IMR-90 (cell line): Measurements from ENCODE around the gene INPP5E. TPM values are rescaled to one million over a fixed set of nuclear protein-coding genes. Genes with fewer than 3 reads are reported as not detected.
A peak's percentile ranks its signal among the peaks of the same experiment; 100 is the strongest.

Experiments
- ATAC-seq: fragments of 200-7000 bp; cut with Tn5 transposase; 2 replicates; pipeline ENCODE4 v1.9.1; 2020; ENCODE audit warnings: low read depth, mild to moderate bottlenecking, moderate library complexity
- BruUV-seq: library from RNA; stranded (reverse); fragments of 400-500 nt; replicated peaks from 2 replicates; lab custom pipeline; 2021; lab: Mats Ljungman, UMichigan
- CTCF ChIA-PET: fragments of 300-600 bp; formaldehyde crosslinking; extraction: SDS; loops from one replicate; lab custom pipeline; 2021; ENCODE audit warnings: antibody characterized with exemption; lab: Yijun Ruan, JAX
- POLR2A ChIA-PET: fragments of 300-600 bp; sonication (Branson Sonifier 250); formaldehyde crosslinking; loops from one replicate; lab custom pipeline; 2022; ENCODE audit warnings: antibody characterized with exemption; ENCODE audit not compliant: unreplicated experiment; lab: Charles Lee
- DNase-seq: peaks from one replicate; pipeline ENCODE4 v3.0.0; 2013
- H2AFZ ChIP-seq: replicated peaks from 2 replicates; pipeline ENCODE3; 2013; ENCODE audit warnings: low read length, mild to moderate bottlenecking; ENCODE audit not compliant: poor library complexity
- H2AK5ac ChIP-seq: 2 replicates; pipeline ENCODE4 v1.6.1; 2013; ENCODE audit warnings: low read depth, low read length, inconsistent platforms
- H2AK9ac ChIP-seq: replicated peaks from 2 replicates; pipeline ENCODE3; 2013; ENCODE audit warnings: mild to moderate bottlenecking, low read depth, low read length, moderate library complexity; ENCODE audit not compliant: poor library complexity
- H2BK120ac ChIP-seq: 2 replicates; pipeline ENCODE4 v1.6.1; 2013; ENCODE audit warnings: low read depth, low read length, inconsistent platforms
- H2BK15ac ChIP-seq: 3 replicates; pipeline ENCODE4 v1.6.1; 2013; ENCODE audit warnings: low read depth, low read length, inconsistent platforms
- H2BK20ac ChIP-seq: 2 replicates; pipeline ENCODE4 v1.6.1; 2013; ENCODE audit warnings: low read depth, mild to moderate bottlenecking, inconsistent platforms, low read length, moderate library complexity
- H2BK5ac ChIP-seq: 2 replicates; pipeline ENCODE4 v1.6.1; 2013; ENCODE audit warnings: mild to moderate bottlenecking, low read depth, low read length, inconsistent platforms; ENCODE audit not compliant: poor library complexity, severe bottlenecking
- H3K14ac ChIP-seq: replicated peaks from 2 replicates; pipeline ENCODE4 v1.6.1; 2013; ENCODE audit warnings: low read depth, low read length, inconsistent platforms
- H3K18ac ChIP-seq: 2 replicates; pipeline ENCODE4 v1.6.1; 2013; ENCODE audit warnings: low read depth, low read length, control low read depth
- H3K23ac ChIP-seq: 2 replicates; pipeline ENCODE4 v1.6.1; 2013; ENCODE audit warnings: low read depth, low read length, inconsistent platforms
- H3K27ac ChIP-seq: 2 replicates; pipeline ENCODE4 v1.5.1; 2013; ENCODE audit warnings: mild to moderate bottlenecking, control low read depth, low read length; ENCODE audit not compliant: insufficient read depth
- H3K27me3 ChIP-seq: 2 replicates; pipeline ENCODE4 v1.6.1; 2013; ENCODE audit warnings: low read length; ENCODE audit not compliant: control insufficient read depth, insufficient read depth
- H3K36me3 ChIP-seq: 2 replicates; pipeline ENCODE4 v1.6.1; 2013; ENCODE audit warnings: low read length, mixed read lengths; ENCODE audit not compliant: control insufficient read depth, insufficient read depth
- H3K4ac ChIP-seq: 2 replicates; pipeline ENCODE4 v1.6.1; 2013; ENCODE audit warnings: low read depth, low read length, inconsistent platforms
- H3K4me1 ChIP-seq: 2 replicates; pipeline ENCODE4 v1.6.1; 2013; ENCODE audit warnings: low read length, mixed read lengths; ENCODE audit not compliant: control insufficient read depth, insufficient read depth
- H3K4me2 ChIP-seq: 2 replicates; pipeline ENCODE4 v1.6.1; 2013; ENCODE audit warnings: low read depth, mild to moderate bottlenecking, control low read depth, low read length, moderate library complexity
- H3K4me3 ChIP-seq: 2 replicates; pipeline ENCODE4 v1.5.1; 2013; ENCODE audit warnings: low read depth, mild to moderate bottlenecking, control low read depth, low read length, moderate library complexity; ENCODE audit not compliant: insufficient read depth
- H3K56ac ChIP-seq: 2 replicates; pipeline ENCODE4 v1.6.1; 2013; ENCODE audit warnings: low read length, inconsistent platforms; ENCODE audit not compliant: insufficient read depth; ENCODE audit errors: extremely low read depth
- H3K79me1 ChIP-seq, 2 experiments: 2 replicates each; pipeline ENCODE4 v1.6.1; 2013; ENCODE audit warnings: low read length in 2 of 2, inconsistent platforms in 1 of 2, low read depth in 1 of 2
- H3K9ac ChIP-seq: 2 replicates; pipeline ENCODE4 v1.6.1; 2013; ENCODE audit warnings: low read depth, low read length, control low read depth
- H3K9me1 ChIP-seq: 2 replicates; pipeline ENCODE4 v1.6.1; 2013; ENCODE audit warnings: low read length, inconsistent platforms; ENCODE audit not compliant: insufficient read depth
- H3K9me3 ChIP-seq: 2 replicates; pipeline ENCODE4 v1.6.1; 2013; ENCODE audit warnings: low read length; ENCODE audit not compliant: control insufficient read depth, insufficient read depth
- H4K20me1 ChIP-seq: 2 replicates; pipeline ENCODE4 v1.6.1; 2013; ENCODE audit warnings: low read length, inconsistent platforms; ENCODE audit not compliant: insufficient read depth
- H4K5ac ChIP-seq: 2 replicates; pipeline ENCODE4 v1.6.1; 2013; ENCODE audit warnings: mild to moderate bottlenecking, low read depth, low read length, control low read depth
- H4K8ac ChIP-seq, 2 experiments: 2 replicates each; pipeline ENCODE4 v1.6.1; 2013; ENCODE audit warnings: low read depth in 2 of 2, low read length in 2 of 2, control low read depth in 1 of 2, inconsistent platforms in 1 of 2
- H4K91ac ChIP-seq: 2 replicates; pipeline ENCODE4 v1.6.1; 2013; ENCODE audit warnings: low read depth, low read length, inconsistent platforms; ENCODE audit not compliant: insufficient read depth
- BHLHE40 ChIP-seq: fragments of 150-350 bp; IDR thresholded peaks from 2 replicates; pipeline ENCODE4 v1.6.1; 2016; ENCODE audit warnings: mild to moderate bottlenecking, low read depth, low read length
- CEBPB ChIP-seq: IDR thresholded peaks from 2 replicates; pipeline ENCODE4 v1.6.1; 2012; ENCODE audit warnings: low read depth, low read length, improper control_type of control experiment
- CHD1 ChIP-seq: IDR thresholded peaks from 2 replicates; pipeline ENCODE4 v1.6.1; 2012; ENCODE audit warnings: low read depth, low read length, improper control_type of control experiment
- CTCF ChIP-seq: conservative IDR thresholded peaks from 2 replicates; pipeline ENCODE4 v1.5.1; 2012; ENCODE audit warnings: mild to moderate bottlenecking, low read depth, low read length, improper control_type of control experiment
- ELK1 ChIP-seq: fragments of 150-350 bp; IDR thresholded peaks from 2 replicates; pipeline ENCODE4 v1.6.1; 2016; ENCODE audit warnings: low read depth, mild to moderate bottlenecking, low read length, moderate library complexity, borderline replicate concordance
- FOS ChIP-seq: fragments of 150-350 bp; IDR thresholded peaks from 2 replicates; pipeline ENCODE4 v1.6.1; 2016; ENCODE audit warnings: low read depth, low read length
- MAFK ChIP-seq: IDR thresholded peaks from 2 replicates; pipeline ENCODE4 v1.6.1; 2012; ENCODE audit warnings: low read depth, low read length, improper control_type of control experiment
- MXI1 ChIP-seq: IDR thresholded peaks from 2 replicates; pipeline ENCODE4 v1.6.1; 2012; ENCODE audit warnings: low read depth, mild to moderate bottlenecking, low read length, moderate library complexity, borderline replicate concordance
- POLR2A ChIP-seq: IDR thresholded peaks from 2 replicates; pipeline ENCODE4 v1.6.1; 2012; ENCODE audit warnings: mild to moderate bottlenecking, low read depth, low read length
- RAD21 ChIP-seq: IDR thresholded peaks from 2 replicates; pipeline ENCODE4 v1.6.1; 2012; ENCODE audit warnings: low read length, improper control_type of control experiment
- RCOR1 ChIP-seq: IDR thresholded peaks from 2 replicates; pipeline ENCODE4 v1.6.1; 2012; ENCODE audit warnings: mild to moderate bottlenecking, low read length, improper control_type of control experiment; ENCODE audit not compliant: insufficient replicate concordance
- RFX5 ChIP-seq: IDR thresholded peaks from 2 replicates; pipeline ENCODE4 v1.8.0; 2012; ENCODE audit warnings: low read depth, mild to moderate bottlenecking, low read length, moderate library complexity
- SMC3 ChIP-seq: fragments of 150-350 bp; IDR thresholded peaks from 2 replicates; pipeline ENCODE4 v1.6.1; 2016; ENCODE audit warnings: low read depth, mild to moderate bottlenecking, antibody characterized with exemption, low read length, moderate library complexity
- WGBS, 2 experiments: methylation state at CpG; one replicate each; pipeline versions ENCODE4 v1.1.5 to v1.1.7; 2013; ENCODE audit warnings: missing lambda C conversion rate in 2 of 2; ENCODE audit not compliant: insufficient read length in 1 of 2; ENCODE audit errors: extremely low coverage in 2 of 2; 5-methylcytosine and 5-hydroxymethylcytosine counted together
- dilution Hi-C: fragments of 300-500 bp; cut with HindIII; formaldehyde crosslinking; loops from one replicate; pipeline ENCODE4 v1.14.3; 2018; ENCODE audit warnings: low sequenced_read_pairs; ENCODE audit not compliant: unreplicated experiment
- in situ Hi-C: fragments of 300-500 bp; cut with MboI; formaldehyde crosslinking; loops from 3 replicates; pipeline ENCODE4 v1.14.3; 2019; ENCODE audit warnings: low sequenced_read_pairs, inconsistent platforms, mixed read lengths
- intact Hi-C: fragments of 100-400 bp; cut with micrococcal nuclease; formaldehyde crosslinking; loops from 2 replicates; pipeline ENCODE4 v1.10.0; 2022
- polyA plus RNA-seq, 3 experiments: library from polyadenylated mRNA; depleted of rRNA; stranded (reverse); fragments of >200 nt; gene quantifications; 2 replicates each; pipeline ENCODE4 v1.2.3, GENCODE V29; 2012; ENCODE audit warnings: low replicate concordance in 1 of 3
- total RNA-seq: library from RNA; depleted of rRNA; stranded (reverse); fragments of >200 nt; gene quantifications from 2 replicates; pipeline ENCODE4 v1.2.3, GENCODE V29; 2012
- TF ChIP-seq, protein P1 (sequence below): fragments of 150-350 bp; IDR thresholded peaks from 2 replicates; pipeline ENCODE4 v1.6.1; 2017; ENCODE audit warnings: mild to moderate bottlenecking, antibody characterized with exemption, low read length, low read depth

INPP5E gene
- total and polyA plus RNA-seq, 2 of the 4 experiments (the other 2 are of a cell fraction), result 1.6 to 9.4 TPM

GRCh38 chr9:136488247-136489214 is 48.9 kb upstream of the INPP5E start:
- H4K20me1 ChIP-seq, result peaks cover 11% of the 10 kb centered on the region
- no peak overlapping the region for H2BK5ac ChIP-seq
- no peak overlapping the region for H3K27ac ChIP-seq
- BruUV-seq, result no TSS peak
- ChIA-PET CTCF (interaction anchor here (0.7 to 2.1 kb wide), 9 partner anchors 15 to 145 kb away, joined by 3 to 9 read pairs (median 4); no protein-coding TSS in a partner anchor), POLR2A (no interaction called here)
- H3K4me3 ChIP-seq, result no peak overlapping the region
- H2AK5ac ChIP-seq, result no peak overlapping the region; the same call in 1 of the 2 replicates
- no peak overlapping the region for H4K8ac ChIP-seq
- H3K79me1 ChIP-seq, result no peaks in the 10 kb centered on the region
- H3K56ac ChIP-seq, result no peak overlapping the region
- no peak overlapping the region for H2BK120ac ChIP-seq
- no peaks in the 10 kb centered on the region; the same call in 1 of the 2 replicates for H3K27me3 ChIP-seq
- H2AFZ ChIP-seq, result no peak overlapping the region
- H2BK20ac ChIP-seq, result no peak overlapping the region
- H3K9me1 ChIP-seq, result no peaks in the 10 kb centered on the region
- no peaks in the 10 kb centered on the region for H3K9me3 ChIP-seq
- intact Hi-C loops (loop anchor here (1.0 kb wide), 1 partner anchor 137 kb away; no protein-coding TSS in a partner anchor), in situ Hi-C loops (no loop called here), dilution Hi-C loops (no loop called here)
- no peak overlapping the region for H4K91ac ChIP-seq
- H3K4me2 ChIP-seq, result no peak overlapping the region
- WGBS, 2 experiments, result 26% methylated on average over 7 of the region's 22 CpGs; no CpG with 5 or more reads in 1 of the 2 experiments
- H4K5ac ChIP-seq, result no peak overlapping the region
- ATAC-seq (peak; percentile 30; the same call in 1 of the 2 replicates), DNase-seq (peak; percentile 8)
- H3K23ac ChIP-seq, result no peak overlapping the region
- H3K4ac ChIP-seq, result no peak overlapping the region
- 0 out of 2 replicates have a peak, but pooled peaks cover 4% of the 10 kb centered on the region for H3K4me1 ChIP-seq
- no peak overlapping the region for H2AK9ac ChIP-seq
- no peak overlapping the region for H3K18ac ChIP-seq
- no peak overlapping the region for H3K14ac ChIP-seq
- no peaks in the 10 kb centered on the region for H3K36me3 ChIP-seq
- no peak overlapping the region for H3K9ac ChIP-seq
- H2BK15ac ChIP-seq, result no peak overlapping the region
- TF ChIP-seq RAD21 (peak; percentile 94), BHLHE40 (no peak), MAFK (no peak), POLR2A (no peak), CEBPB (no peak), FOS (no peak), RCOR1 (peak; percentile 55), MXI1 (no peak), CTCF (peak; percentile 93), RFX5 (no peak), CHD1 (no peak), ELK1 (no peak), SMC3 (peak; percentile 97)
- TF ChIP-seq, protein P1, sequence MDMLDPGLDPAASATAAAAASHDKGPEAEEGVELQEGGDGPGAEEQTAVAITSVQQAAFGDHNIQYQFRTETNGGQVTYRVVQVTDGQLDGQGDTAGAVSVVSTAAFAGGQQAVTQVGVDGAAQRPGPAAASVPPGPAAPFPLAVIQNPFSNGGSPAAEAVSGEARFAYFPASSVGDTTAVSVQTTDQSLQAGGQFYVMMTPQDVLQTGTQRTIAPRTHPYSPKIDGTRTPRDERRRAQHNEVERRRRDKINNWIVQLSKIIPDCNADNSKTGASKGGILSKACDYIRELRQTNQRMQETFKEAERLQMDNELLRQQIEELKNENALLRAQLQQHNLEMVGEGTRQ, result no peak
